Stimulated activated CD8-positive, alpha-beta memory T cell treated with anti-CD3 and anti-CD28 coated beads, Interleukin-4, amount 100 ng/mL, for 1 hour (primary cell): ENCODE results near the gene LRFN4.

Experiments
- DNase-seq, 2 donors: peaks; one replicate each; pipeline ENCODE4 v3.0.0-alpha.2; 2020; ENCODE audit warnings: low read depth in 2 of 2, low spot score in 1 of 2

LRFN4 gene

DNA sequence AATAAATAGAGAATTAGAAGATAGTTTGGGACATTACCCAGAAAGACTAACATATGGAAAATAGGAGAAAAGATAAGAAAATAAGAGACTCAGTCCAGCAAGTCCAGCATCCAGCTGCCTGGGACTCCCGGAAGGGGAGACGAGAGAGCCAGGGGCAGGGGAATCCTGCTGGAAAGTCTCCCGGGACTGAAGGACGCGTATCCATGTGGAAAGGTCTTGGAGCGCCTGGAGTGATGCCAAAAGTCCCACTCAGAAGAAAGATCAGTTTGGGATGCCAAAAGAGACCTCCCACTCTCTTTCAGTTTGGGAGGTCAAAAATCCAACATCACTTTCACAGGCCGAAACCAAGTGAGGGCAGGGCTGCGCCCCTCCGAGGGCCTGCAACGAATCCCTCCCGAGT is 30.7 kb downstream of the LRFN4 start:
- DNase-seq, result no peak

DNA sequence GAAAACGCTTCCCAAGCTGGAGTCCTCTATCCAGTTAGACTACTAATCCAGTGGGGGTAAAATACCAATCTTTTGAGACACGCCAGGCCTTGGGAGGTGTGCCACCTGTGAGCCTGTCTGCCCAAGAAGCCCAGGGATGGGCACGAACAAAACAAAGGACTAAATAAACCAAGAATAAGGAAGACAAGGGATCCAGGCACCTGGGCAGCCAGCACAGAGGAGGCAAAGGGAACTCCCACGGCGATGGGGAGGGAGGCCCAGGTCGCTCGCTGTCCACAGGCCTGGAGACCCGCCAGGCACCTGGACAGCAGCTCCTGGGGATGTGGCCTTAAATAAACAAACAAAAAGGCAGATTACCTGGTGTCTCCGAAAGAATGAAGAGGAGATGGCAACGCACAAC is 31.4 kb downstream of the LRFN4 start:
- DNase-seq, result no peak

- DNase-seq, result no peak
These were observed 33.1 kb downstream of the LRFN4 start for GRCh38 chr11:66889960-66890359.

GRCh38 chr11:66891851-66892660 is 35.2 kb downstream of the LRFN4 start:
- no peak for DNase-seq

DNA sequence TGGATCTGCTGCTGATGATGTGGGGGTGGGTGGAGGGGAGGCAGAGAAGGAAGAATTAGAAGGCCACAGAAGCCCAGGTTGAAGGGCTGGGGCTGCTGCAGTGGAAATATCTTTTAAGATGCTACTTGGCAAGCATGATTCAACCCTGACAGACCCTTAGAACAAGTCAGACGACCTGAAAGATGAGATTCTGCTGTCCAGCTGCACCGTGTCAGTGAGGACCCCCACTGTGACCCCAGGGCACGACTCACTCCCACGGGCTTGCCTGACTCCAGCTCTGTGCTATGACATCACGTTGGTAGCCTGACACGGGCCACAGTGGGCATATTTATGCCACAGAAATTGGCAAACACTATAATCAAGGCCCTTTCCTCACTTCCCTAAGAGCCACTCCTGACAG is 36.0 kb downstream of the LRFN4 start:
- no peak for DNase-seq

- no peak for DNase-seq
These were observed 37.3 kb downstream of the LRFN4 start for GRCh38 chr11:66894141-66894540.

GRCh38 chr11:66901964-66902390 is 45.1 kb downstream of the LRFN4 start:
- no peak for DNase-seq

- no peak for DNase-seq
These were observed 45.8 kb downstream of the LRFN4 start for GRCh38 chr11:66902486-66903177.

GRCh38 chr11:66904055-66904454 is 47.2 kb downstream of the LRFN4 start:
- DNase-seq, result no peak

GRCh38 chr11:66904561-66904960 is 47.7 kb downstream of the LRFN4 start:
- DNase-seq, result no peak

GRCh38 chr11:66904981-66905521 is 48.2 kb downstream of the LRFN4 start:
- no peak for DNase-seq

DNA sequence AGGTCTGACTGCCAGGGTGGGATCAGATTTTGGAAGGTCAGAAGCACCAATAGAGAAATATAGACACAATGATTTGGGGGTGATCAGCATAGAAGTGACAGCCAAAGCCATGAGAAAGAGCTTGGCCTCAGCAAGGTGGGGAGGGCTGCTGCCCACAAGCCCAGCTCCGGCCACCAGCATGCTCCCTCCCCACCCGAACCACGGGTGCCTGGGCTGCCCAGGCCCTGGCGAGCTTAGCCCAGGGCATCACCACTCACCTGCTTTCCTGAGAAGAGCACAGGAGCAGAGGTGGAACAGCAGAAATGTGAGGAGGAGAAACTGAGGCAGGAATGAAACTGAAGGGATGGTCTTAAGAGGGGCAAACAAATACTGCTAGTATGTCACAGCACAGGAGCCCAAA is 48.8 kb downstream of the LRFN4 start:
- DNase-seq, result no peak

DNA sequence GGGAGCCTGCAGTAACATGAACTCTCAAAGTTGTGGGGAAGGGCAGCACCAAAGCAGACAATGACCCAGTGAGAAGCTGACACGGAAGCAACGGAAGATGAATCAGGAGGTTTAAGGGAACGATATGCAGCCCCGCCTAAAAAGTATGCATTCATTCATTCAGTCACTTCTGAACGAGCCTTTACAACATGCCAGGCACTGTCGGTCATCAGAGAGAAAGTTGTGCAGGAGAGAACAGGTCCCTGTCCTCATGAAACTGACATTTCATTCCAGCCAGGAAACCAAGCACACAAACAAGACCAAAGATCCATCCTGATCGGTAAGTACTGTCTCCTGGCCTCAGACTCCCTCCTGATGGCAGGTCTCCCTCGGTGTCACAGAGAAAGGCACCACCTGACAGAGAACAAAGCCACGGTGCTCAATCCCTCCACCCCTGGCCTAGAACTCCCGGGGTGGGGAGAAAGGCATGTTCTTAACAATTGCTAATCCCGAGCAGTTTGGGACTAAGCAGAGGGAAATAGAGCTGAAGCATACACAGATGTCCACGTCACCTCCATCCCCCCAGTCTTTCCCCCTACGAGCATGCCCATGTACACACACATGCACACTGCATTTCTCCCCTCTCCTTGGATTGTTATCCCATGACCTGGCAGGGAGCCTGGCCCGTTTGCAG is 49.3 kb downstream of the LRFN4 start:
- DNase-seq, result no peak

DNA sequence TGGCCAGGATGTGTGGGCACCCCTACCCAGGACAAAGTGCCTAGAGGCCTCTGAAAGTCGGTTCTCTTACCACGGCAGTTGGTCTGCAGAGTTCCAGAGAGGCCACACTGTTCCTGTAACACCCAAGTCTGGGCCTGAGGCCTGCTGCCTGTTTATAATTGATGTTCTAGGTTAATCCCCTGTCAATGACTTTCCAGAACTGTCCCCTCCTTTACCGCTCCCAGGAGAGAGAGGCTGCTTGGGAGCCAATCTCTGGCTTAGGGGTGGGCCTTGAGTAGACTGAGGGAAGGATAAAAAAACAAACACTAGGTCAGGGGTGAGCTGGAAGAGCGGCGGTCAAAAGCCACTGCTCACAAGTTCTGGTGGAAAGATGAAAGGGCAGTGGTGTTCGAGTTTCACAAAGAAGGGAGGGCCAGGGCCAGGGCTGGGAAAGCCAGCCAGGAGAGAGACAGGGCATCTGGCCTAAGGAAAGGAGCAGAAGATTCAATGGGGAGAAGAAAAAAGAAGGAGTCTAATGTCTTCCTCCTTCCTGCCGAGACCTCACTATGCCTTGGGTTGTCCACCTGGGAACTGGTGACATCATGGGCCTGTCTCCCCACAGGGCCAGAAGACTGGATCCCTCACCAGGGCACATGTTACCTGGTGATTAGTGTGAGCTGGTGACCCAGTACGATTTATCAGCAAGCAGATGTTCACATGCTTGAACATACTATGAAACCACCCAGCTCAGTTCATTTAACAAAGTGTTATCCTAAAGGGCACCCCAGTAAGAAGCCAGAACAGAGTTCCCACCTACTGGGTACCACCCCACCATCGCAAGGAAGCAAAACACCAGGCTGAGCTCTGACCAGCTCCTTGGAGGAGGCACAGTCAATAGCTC is 51.1 kb downstream of the LRFN4 start:
- no peak for DNase-seq

DNA sequence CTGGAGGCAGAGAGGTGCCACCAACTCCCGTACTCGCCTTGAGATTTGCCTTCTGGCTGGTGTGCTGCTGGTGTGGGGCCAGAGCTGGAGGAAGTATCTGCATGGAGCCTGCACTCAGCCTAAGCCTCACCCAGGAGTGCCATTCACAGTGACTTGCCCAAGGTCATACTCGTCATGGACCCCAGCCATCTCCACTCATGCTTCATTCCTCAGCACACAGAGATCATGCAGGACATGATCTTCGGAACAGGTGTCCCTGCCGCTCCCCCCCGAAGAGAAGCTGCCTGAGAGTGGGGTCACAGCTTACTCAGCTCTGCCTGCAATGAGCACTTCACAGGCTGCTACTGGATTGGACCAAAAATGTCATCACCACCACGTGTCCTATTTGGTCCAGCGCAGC is 52.3 kb downstream of the LRFN4 start:
- DNase-seq, result no peak

GRCh38 chr11:66910016-66910415 is 53.2 kb downstream of the LRFN4 start:
- no peak for DNase-seq
